ENCODE results near the gene PIK3R4.

DNA sequence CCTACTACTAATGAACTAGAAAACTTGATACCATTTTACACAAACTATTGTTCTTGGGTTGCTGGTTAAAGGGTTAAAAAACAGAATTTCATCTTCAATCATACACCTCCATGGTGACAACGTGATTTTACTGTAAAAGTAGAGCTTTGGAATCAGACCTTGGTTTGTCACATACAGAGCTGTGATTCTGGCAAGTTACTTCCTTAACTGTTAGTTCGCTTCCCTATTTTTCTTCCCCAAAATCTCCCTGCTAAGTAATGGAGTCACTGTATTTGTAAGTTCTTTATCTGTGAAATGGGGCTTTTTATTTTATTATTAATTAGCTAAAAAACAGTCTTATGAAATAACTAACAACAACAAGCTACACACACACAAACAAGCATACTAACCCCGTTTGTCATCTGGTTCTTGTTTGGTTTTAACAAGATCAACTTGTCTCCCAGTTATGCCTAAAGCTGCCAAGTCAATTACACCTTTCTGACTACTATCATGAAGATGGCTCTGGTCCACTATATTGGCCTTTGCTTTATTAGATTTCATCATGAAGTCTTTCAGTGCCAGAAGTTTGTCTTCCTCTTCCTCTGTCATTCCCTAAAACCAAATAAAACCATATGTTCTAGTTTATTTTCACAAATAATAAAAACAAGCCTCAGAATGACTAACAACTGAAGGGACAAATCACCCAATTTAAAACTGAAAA is 38.6 kb downstream of the PIK3R4 start:
- TF ChIP-seq, protein P1, sequence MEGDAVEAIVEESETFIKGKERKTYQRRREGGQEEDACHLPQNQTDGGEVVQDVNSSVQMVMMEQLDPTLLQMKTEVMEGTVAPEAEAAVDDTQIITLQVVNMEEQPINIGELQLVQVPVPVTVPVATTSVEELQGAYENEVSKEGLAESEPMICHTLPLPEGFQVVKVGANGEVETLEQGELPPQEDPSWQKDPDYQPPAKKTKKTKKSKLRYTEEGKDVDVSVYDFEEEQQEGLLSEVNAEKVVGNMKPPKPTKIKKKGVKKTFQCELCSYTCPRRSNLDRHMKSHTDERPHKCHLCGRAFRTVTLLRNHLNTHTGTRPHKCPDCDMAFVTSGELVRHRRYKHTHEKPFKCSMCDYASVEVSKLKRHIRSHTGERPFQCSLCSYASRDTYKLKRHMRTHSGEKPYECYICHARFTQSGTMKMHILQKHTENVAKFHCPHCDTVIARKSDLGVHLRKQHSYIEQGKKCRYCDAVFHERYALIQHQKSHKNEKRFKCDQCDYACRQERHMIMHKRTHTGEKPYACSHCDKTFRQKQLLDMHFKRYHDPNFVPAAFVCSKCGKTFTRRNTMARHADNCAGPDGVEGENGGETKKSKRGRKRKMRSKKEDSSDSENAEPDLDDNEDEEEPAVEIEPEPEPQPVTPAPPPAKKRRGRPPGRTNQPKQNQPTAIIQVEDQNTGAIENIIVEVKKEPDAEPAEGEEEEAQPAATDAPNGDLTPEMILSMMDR (conservative IDR thresholded peaks at IDR 0.05; ENCODE audit: low read length): no peak
- no peak for TF ChIP-seq EZH2phosphoT487 (IDR thresholded peaks at IDR 0.05; ENCODE audit: borderline replicate concordance)
